B cell (primary cell): Measurements from ENCODE around the gene INTU.

Source experiments
- CTCF ChIP-seq: fragments of 200-600 bp; IDR thresholded peaks from one replicate; pipeline ENCODE4 v1.8.0; 2022; ENCODE audit warnings: antibody characterized with exemption, mild to moderate bottlenecking
- EZH2 ChIP-seq: IDR thresholded peaks from 2 replicates; pipeline ENCODE4 v1.6.1; 2012; ENCODE audit warnings: borderline replicate concordance, low read depth, mild to moderate bottlenecking, moderate library complexity, low read length; ENCODE audit not compliant: insufficient read depth, poor library complexity, severe bottlenecking

- TF ChIP-seq CTCF = no peak
- TF ChIP-seq EZH2 = no peak
Observed at GRCh38 chr4:127601029-127601428, 31.7 kb upstream of the INTU start.
